ENCODE data around the gene RNASE4.
"Not testable (repeated sequence)": the region's sequence is repeated elsewhere in the genome, so short reads cannot be mapped to it uniquely, and the experiment has no call there.

RNASE4 gene

DNA sequence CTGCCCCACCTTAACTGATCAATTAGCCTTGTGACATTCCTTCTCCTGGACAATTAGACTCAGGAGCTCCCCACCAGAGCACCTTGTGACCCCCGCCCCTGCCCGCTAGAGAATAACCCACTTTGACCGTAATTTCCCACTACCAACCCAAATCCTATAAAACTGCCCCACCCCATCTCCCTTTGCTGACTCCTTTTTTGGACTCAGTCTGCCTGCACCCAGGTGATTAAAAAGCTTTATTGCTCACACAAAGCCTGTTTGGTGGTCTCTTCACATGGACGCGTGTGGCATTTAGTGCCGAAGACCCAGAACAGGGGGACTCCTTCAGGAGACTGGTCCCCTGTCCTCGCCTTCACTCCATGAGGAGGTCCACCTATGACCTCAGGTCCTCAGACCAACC, 16.6 kb downstream of the RNASE4 start:
- not testable (repeated sequence) for DNase-seq

DNA sequence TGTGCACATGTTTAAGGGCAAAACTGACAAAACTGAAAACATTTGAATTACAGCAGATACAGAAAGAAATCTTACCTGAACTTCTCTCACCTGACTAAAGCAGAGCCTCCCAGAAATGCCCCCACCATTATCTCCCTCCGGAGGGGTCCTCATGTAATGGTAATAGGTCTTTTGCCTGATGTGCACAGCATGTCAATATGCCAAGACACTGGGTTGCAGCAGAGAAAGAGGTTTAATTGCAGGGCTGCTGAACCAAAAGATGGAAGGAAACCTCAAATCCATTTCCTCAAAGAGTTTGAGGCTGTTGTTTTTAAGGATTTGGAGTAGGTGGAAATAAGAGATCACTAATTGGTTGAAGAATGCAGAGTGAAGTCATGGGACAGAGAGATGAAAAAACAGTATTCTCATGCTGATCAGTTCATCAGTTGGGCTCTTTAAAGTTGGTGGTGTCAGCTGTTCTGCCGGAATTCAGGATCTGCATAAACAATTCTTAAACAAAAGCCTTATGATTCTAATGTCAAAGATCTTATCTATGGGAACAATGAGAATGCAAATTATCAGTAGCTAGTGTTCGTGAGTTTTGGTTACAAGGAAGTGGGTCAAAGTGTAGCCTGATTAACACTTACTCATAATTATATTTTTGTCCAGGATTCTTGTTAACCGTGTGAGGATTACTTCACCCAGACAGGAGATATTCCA, 22.4 kb downstream of the RNASE4 start:
- no peak for DNase-seq

DNA sequence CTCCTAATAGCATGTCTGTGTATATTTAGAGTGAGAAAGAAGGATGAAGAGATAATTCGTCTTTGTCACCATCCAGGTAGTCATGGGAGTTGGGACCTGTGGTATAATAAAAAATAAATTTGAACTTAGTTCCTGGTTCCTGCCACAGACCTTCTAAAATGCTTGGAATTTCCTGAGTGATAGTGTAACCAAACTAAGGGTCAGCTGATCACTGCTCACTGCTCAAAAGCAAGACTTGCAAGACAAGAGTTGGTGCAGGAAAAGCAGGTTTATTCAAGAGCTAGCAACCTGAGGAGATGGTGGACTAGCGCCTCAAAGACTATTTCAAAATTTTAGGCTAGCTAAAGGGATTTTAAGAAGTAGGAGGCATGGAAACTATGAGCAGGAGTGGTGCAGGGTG, 23.3 kb downstream of the RNASE4 start:
- no peak for DNase-seq

GRCh38 chr14:20711261-20711660, 26.9 kb downstream of the RNASE4 start:
- DNase-seq = no peak

GRCh38 chr14:20711685-20712084, 27.3 kb downstream of the RNASE4 start:
- no peak for DNase-seq

GRCh38 chr14:20712904-20713303, 28.5 kb downstream of the RNASE4 start:
- DNase-seq = no peak

GRCh38 chr14:20714593-20715250, 30.4 kb downstream of the RNASE4 start:
- no peak for DNase-seq

DNA sequence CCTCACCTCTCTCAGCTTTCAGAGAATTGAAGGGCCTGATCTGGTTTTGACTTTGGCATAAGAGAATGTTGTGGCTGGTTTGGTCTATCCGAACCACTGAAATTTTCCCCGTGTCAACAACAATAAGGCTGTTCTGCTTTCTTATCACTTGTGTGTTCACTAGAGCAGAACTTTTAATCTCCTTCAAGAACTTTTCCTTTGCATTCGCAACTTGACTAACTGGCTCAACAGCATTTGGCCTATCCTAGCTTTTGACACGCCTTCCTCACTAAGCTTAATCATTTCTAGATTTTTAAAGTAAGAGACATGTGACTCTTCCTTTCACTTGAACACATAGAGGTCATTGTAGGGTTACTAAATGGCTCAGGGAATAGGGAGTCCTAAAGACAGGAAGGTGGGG, 35.4 kb downstream of the RNASE4 start:
- no peak for DNase-seq

DNA sequence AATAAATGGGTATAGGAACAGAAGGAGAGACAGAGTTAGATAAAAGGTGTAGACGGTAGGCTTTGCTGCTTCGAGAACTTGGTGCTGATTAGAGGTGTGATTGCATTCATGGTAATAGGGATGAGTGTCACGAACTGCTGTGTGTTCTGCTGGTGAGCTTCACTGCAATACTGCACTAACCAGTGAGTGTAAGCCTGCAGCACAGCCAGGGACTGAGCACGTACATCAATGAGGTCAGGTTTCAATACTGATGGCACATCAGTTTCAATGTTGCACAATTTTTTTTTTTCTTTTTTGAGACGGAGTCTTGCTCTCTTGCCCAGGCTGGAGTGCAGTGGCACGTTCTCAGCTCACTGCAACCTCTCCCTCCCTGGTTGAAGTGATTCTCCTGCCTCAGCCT, 36.4 kb downstream of the RNASE4 start:
- DNase-seq = no peak

DNA sequence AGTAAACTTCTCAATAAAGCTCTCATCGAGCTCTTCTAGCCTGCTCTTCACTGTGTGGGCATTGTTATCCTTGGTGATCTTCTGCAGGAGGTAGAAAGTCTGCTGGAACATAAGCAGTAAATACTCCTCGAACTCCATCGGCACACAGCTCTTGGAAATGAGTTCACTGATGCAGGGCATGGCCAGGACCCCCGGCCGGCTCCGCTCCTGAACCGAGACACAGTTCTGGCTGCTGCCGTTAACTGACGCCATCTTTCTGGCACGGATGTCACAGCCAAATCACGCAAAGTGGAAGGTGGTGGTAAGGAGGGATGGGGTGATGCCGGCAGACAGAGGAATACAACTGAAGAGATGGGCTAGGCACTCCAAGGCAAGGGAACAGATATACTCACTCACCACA, 37.7 kb downstream of the RNASE4 start:
- no peak for DNase-seq

GRCh38 chr14:20723488-20723887, 39.1 kb downstream of the RNASE4 start:
- DNase-seq = peak; percentile 51

DNA sequence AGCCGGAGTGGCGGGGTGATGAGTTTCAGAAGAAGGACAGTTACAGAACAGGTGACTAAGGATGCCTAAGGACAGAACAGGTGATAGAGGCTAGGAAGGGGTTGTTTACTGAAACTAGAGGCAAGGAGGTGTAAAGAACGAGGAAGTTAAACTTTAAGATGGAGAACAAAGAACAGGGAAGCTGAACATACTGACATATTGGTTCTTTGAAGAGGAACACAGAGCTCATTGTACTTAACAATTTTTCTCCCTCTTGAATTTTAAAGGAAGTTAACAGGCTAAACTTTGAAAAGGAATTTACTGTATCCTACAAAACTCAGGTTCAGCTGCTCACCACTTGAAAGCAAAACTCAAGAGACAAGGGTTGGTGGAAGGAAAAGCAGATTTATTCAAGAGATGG, 41.8 kb downstream of the RNASE4 start:
- not testable (repeated sequence) for DNase-seq

DNA sequence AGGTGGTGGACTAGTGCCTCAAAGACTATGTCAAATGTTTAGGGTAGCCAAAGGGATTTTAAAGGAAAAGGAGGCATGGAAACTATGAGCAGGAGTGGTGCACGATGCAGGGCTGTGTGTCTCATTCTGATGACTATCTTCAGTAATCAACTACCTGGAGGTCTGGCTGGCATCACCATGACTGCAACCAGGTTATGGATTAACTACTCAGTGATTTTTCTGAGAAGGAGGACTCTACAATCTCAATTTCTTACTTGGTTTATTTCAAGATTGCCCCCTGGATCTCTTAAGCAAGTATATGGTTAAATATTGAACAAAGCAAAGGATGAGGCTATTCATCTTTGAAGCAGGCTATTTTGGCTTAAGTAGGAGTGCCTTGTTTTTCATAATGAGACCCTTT, 42.2 kb downstream of the RNASE4 start:
- DNase-seq = no peak

GRCh38 chr14:20730891-20731290, 46.5 kb downstream of the RNASE4 start:
- no peak for DNase-seq

DNA sequence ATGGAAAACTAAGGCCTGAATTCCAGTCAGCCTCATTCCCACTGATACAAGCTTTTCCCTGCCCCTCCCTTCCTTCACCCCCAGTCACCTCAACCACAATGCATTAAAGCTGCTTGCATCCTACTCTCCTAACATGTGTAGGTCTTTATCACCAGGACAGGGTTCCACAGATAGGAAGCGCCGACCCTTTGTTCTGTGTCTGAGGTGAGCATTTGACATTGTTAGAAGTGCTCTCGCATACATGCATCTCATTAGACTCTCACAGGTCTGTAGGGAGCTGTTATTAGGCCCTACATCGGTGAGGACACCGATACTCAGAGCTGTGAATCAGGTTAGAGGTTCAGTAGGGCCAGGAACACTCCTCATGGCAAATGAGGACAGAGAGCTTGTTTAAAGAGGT, 48.1 kb downstream of the RNASE4 start:
- DNase-seq = peak; percentile 5

GRCh38 chr14:20732979-20733635, 48.7 kb downstream of the RNASE4 start:
- peak; percentile 52 for DNase-seq

GRCh38 chr14:20733684-20734429, 49.5 kb downstream of the RNASE4 start:
- peak; percentile 15 for DNase-seq

GRCh38 chr14:20734430-20734806, 50.1 kb downstream of the RNASE4 start:
- DNase-seq = no peak

DNA sequence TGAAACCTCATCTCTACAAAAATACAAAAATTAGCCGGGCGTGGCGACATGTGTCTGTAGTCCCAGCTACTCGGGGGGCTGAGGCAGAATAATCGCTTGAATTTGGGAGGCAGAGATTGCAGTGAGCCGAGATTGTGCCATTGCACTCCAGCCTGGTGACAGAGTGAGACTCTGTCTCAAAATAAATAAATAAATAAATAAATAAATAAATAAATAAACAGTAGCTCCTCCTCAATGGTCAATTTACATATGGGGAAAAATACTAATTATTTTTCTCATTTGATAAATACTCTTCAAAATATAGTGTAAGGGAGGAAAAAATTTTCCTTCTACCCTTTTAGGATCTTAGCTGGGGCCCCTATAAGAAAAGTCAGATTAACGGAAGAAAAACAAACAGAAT, 53.9 kb downstream of the RNASE4 start:
- DNase-seq = not testable (repeated sequence)

DNA sequence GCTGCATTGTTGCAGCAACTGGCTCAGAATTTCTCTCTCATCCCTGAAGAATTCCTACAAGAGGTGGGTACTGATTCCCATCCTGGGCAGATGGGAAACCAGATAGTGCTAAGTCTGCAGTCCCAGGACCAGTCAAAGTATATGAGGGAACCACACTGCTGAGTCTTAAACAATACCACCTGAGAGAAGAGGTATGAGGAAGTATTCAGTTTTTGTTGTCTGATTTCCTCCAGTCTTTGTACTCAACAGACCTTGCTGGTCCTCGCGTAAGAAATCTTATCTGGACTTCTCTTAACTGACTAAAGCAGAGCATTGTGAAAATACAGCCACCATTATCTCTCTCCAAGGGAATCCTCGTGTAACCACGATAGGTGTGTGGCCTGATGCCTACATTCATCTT, 57.8 kb downstream of the RNASE4 start:
- no peak for DNase-seq

GRCh38 chr14:20743556-20743955, 59.2 kb downstream of the RNASE4 start:
- DNase-seq = no peak

DNA sequence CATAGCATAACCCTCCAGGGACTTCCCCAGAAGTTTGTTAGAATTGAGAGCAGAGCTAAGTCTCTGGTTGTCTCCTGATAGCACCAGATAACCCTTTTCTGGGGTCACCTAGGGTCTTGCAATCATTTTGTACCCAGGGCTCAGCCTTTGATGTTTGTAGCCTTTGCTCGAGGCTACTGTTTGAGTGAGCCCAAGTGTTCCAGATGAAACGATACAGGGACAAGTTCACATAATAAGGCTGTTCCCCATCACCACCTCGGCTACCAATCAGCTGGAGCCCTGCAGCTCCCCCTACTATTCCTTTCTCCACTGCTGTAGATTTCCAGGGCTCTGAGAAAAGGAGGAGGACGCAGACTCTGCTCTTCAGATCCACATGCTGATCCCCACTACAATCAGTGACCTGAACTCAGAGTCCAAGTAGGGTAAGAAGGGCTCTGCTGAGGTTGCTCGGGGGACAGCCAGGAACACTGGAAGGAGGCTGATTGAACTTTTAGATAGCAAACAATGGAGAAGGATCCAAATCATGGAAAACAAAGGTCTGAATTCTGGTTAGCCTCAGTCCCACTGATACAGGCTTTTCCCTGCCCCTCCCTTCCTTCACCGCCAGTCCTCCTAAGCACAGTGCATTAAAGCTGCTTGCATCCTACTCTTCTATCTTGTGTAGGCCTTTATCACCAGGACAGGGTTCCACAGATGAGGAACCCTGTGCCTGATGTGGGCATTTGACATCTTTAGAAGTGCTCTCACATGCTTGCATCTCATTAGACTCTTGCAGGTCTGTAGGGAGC, 61.4 kb downstream of the RNASE4 start, which contains the start of gene EDDM3A:
Gene EDDM3A (plus strand): TSS at position 317 of the 788 bp plus-strand sequence. CDS start 1,694 bp downstream, outside the sequence.
- no peak for DNase-seq

DNA sequence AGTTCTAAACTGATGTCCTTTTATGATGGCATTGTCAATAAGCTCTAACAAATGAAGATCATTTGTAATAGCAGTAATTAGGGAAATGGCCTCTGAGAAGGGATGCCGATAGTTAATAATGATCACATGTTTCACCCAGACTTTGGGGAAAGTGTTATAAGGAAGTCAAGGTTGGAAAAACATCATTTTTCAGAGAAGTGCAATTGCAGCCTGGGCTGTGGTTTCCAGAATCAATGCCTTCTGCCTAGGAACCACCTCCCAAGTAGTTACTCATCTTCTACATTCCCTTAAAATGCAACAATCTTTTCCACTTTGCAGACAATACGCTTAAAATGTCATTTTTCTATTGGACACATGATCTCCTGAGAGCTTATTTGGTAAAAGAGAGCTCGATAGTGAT, 62.2 kb downstream of the RNASE4 start:
- DNase-seq = no peak

Data from retina (tissue), 1 donor.